ENCODE measurements around the gene TMC2.

GRCh38 chr20:2524709-2525506 is 11.5 kb upstream of the TMC2 start:
- TF ChIP-seq POLR2A (IDR thresholded peaks at IDR 0.05) = no peak
- TF ChIP-seq CTCF (IDR thresholded peaks at IDR 0.05) = peak in 1 of 6 experiments; percentile 25
